Stimulated activated effector memory CD8-positive, alpha-beta T cell treated with anti-CD3 and anti-CD28 coated beads, Interleukin-12 subunit alpha, Interleukin-12 subunit beta, amount 100 ng/mL, for 72 hours (primary cell): ENCODE measurements around the gene PHTF2.
A peak's percentile ranks its signal among the peaks of the same experiment; 100 is the strongest.
"Not testable (repeated sequence)": the region's sequence is repeated elsewhere in the genome, so short reads cannot be mapped to it uniquely, and the experiment has no call there.

Experiments
- ATAC-seq: fragments of 150-1000 bp; cut with Tn5 transposase; 2 replicates; pipeline ENCODE4 v1.10.0; 2021
- DNase-seq, 2 donors: peaks; one replicate each; pipeline ENCODE4 v3.0.0; 2021 to 2022; ENCODE audit warnings: low spot score in 2 of 2
- H3K27ac Mint-ChIP-seq: one replicate; pipeline ENCODE4 v1.8.0; 2022; ENCODE audit warnings: mild to moderate bottlenecking, mixed read lengths
- H3K36me3 Mint-ChIP-seq: one replicate; pipeline ENCODE4 v1.8.0; 2022; ENCODE audit warnings: mild to moderate bottlenecking, mixed read lengths
- H3K4me1 Mint-ChIP-seq: one replicate; pipeline ENCODE4 v1.8.0; 2022; ENCODE audit warnings: mixed read lengths
- H3K4me3 Mint-ChIP-seq: one replicate; pipeline ENCODE4 v1.8.0; 2022; ENCODE audit warnings: mild to moderate bottlenecking, mixed read lengths
- H3K9me3 Mint-ChIP-seq: one replicate; pipeline ENCODE4 v1.8.0; 2022; ENCODE audit warnings: mixed read lengths

Gene PHTF2

DNA sequence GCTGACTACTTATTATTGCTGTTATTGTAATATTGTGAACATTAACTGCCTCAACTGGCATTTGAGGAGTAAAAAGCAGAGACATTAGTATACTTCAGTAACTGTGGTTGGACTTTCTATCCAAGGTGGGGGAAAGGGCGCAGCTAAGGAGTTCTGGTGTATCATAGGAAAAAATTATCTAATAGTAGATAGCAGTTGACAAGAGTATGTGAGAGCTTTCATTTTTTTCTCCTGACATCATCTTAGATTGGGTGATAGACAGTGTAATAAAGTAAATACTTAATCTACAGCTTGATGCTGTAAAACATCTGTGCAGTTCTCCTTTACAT lies 68.9 kb downstream of the PHTF2 start:
- no peak overlapping the region for H3K4me3 Mint-ChIP-seq
- no peak overlapping the region for H3K27ac Mint-ChIP-seq
- peaks cover 23% of the 10 kb centered on the region for H3K36me3 Mint-ChIP-seq
- DNase-seq (no peak), ATAC-seq (no peak)
- no peaks in the 10 kb centered on the region for H3K9me3 Mint-ChIP-seq
- peaks cover 31% of the 10 kb centered on the region for H3K4me1 Mint-ChIP-seq

DNA sequence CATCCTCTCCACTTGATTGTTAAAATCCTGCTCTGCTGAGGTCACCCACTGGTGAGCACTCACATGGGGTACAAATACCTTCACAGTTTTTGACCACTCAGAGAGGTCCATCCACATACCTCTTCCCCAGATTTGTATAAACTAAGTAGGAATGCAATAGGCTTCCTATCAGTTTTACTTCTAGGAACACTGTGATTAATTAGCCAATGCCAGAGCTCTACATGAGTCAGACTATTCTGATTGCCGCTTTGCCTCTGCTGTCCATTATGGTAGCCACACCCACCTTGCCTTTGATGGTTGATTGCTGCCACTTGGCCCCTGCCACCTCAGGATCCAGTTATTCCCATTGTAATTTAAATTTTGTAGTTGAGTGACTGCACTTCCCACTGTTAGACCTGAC lies 73.7 kb downstream of the PHTF2 start:
- not testable (repeated sequence) for DNase-seq, H3K9me3 Mint-ChIP-seq, ATAC-seq, H3K27ac Mint-ChIP-seq, H3K4me3 Mint-ChIP-seq
- H3K4me1 Mint-ChIP-seq: peaks cover 32% of the 10 kb centered on the region
- peaks cover 30% of the 10 kb centered on the region for H3K36me3 Mint-ChIP-seq

DNA sequence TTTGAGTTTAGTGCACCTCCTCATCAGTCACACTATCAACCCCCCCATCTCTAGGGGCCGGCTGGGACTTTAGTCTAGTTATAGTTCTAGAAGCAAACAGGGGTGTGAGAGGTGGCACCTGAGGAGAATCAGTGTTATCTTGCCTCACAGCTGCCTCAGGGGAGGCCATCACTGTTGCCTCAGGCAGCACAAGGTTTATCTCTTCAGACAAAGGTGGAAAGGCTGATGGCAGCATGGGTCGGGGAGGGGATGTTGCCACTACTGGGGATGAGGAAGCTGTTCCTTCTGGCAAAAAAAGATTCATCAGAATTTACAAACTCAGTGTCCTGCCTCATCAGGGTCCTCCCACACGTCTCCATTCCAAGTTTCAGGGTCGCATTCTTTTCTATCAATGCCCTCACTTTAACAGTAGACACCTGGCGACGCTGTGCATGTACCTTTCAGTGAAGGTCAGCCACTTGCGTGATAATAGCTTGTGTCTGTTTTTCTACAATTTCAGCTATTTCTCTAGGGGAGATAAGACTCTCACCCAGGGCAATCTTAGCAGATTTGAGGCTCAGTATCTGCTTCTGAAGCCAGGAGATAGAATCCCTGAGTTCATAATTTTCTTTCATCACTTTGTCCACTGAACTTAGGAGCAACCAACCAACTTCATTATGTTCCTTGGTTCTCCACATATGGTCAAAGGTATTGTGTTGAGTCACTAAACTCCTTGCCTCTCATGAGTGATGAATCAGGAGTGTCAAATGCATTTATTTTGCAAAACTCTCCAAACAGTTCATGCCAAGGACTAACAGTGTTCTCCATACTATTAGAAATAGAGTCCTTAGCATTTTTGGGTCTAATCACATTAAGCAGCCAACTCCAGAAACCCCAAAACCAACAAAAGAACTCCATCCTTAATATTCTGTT lies 75.1 kb downstream of the PHTF2 start:
- ATAC-seq, H3K27ac Mint-ChIP-seq, DNase-seq, H3K4me3 Mint-ChIP-seq, H3K9me3 Mint-ChIP-seq: not testable (repeated sequence)
- Mint-ChIP-seq H3K4me1 (peaks cover 39% of the 10 kb centered on the region), H3K36me3 (peaks cover 33% of the 10 kb centered on the region)

DNA sequence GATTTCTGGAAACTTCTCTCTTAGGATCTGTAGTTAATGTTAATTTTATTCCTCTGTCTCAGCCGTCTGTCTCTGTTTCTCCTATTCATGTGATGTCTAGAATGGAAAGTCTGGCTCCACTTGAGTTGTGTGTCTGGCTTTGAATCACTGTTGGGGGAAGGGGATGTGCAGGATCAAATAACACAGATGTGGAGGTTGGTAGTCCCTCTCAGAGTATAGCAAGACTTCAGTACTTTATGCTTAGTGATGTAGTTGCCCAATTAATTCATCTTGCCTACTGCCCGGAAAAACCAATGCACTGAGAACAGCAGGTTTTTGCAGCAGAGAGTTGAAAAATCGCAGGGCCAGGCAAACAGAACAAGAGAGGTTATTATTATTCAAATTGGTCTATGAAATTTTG lies 79.2 kb downstream of the PHTF2 start:
- ATAC-seq (no peak), DNase-seq (no peak)
- H3K27ac Mint-ChIP-seq: no peak overlapping the region
- H3K9me3 Mint-ChIP-seq: peaks cover 3% of the 10 kb centered on the region
- H3K4me3 Mint-ChIP-seq: no peak overlapping the region
- H3K36me3 Mint-ChIP-seq: peaks cover 42% of the 10 kb centered on the region
- H3K4me1 Mint-ChIP-seq: peaks cover 55% of the 10 kb centered on the region

DNA sequence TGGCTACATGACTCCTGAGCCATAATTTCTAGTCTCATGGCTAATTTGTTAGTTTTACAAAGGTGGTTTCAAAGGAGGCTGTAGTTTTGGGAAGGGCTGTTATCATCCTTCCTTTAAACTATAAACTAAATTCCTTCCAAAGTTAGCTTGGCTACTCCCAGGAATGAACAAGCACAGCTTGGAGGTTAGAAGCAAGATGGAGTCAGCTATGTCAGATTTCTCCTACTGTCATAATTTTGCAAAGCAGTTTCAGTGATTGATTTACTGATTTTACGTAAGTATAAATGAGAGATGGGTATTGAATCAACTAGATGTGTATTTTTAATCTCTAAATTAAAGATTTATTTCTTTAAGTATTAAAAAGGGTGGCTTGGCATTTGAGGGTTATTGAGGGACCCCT lies 79.9 kb downstream of the PHTF2 start:
- ATAC-seq (no peak), DNase-seq (no peak)
- Mint-ChIP-seq H3K9me3 (peaks cover 3% of the 10 kb centered on the region), H3K4me3 (no peak overlapping the region), H3K4me1 (peaks cover 48% of the 10 kb centered on the region), H3K36me3 (peaks cover 37% of the 10 kb centered on the region), H3K27ac (no peak overlapping the region)

DNA sequence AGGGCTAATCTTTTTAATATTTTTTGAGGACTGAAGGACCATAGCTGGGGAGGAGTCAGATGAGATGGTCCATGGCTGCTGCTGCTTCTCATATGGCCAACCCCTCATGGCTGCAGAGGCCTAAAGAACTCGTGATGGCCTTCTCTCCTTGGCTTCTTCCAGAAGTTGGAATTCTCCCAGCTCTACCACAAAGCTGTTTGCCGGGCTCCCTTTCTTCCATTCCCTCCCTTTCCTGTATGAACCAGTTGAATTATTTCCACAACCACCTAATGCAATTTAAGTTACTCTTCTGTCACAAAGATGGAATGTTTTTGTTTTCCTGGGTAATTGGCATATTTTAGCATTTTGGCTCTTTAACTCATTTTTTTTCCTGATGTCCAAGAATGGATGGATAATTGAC lies 80.7 kb downstream of the PHTF2 start:
- Mint-ChIP-seq H3K27ac (no peak overlapping the region), H3K4me1 (peaks cover 41% of the 10 kb centered on the region), H3K36me3 (peaks cover 35% of the 10 kb centered on the region), H3K9me3 (peaks cover 3% of the 10 kb centered on the region), H3K4me3 (no peak overlapping the region)
- no peak for ATAC-seq
- no peak for DNase-seq

DNA sequence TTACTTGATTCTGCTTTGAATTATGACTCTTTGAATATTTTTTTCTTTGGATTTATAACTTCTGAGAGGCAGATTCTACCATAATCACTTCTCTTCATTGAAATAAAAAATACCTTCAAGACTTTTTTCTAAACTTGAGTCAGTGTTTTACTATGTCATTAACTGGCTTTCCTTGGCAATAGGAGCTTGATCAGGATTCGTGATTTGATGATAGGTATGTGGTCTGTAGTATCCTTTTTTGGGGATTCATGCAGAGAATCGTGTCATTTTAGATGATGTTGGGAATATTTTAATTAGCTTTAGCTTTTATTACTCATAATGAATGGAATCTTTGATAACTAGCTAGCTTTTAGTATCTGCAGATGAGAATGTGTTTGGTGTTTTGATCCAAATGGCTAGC lies 83.3 kb downstream of the PHTF2 start:
- no peak for DNase-seq
- ATAC-seq: no peak
- H3K4me1 Mint-ChIP-seq: peaks cover 46% of the 10 kb centered on the region
- H3K9me3 Mint-ChIP-seq: peaks cover 3% of the 10 kb centered on the region
- no peak overlapping the region for H3K27ac Mint-ChIP-seq
- no peak overlapping the region for H3K4me3 Mint-ChIP-seq
- H3K36me3 Mint-ChIP-seq: peaks cover 28% of the 10 kb centered on the region

DNA sequence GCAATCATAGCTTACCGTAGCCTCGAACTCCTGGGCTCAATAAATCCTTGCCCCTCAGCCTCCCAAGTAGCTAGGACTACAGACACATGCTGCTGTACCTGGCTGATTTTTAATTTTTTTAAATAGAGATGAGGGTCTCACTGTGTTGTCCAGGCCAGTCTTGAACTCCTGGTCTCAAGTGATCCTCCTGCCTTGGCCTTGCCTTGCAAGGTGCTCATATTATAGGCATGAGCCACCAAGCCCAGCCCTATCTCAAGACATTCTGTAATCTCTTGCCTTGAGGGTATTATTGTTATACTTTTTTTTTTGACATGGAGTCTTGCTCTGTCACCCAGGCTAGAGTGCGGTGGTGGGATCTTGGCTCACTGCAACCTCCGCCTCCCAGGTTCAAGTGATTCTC lies 86.6 kb downstream of the PHTF2 start:
- Mint-ChIP-seq H3K4me1 (peaks cover 38% of the 10 kb centered on the region), H3K9me3 (peaks cover 3% of the 10 kb centered on the region), H3K27ac (no peak overlapping the region), H3K4me3 (no peak overlapping the region), H3K36me3 (peaks cover 41% of the 10 kb centered on the region)
- no peak for ATAC-seq
- DNase-seq: no peak

DNA sequence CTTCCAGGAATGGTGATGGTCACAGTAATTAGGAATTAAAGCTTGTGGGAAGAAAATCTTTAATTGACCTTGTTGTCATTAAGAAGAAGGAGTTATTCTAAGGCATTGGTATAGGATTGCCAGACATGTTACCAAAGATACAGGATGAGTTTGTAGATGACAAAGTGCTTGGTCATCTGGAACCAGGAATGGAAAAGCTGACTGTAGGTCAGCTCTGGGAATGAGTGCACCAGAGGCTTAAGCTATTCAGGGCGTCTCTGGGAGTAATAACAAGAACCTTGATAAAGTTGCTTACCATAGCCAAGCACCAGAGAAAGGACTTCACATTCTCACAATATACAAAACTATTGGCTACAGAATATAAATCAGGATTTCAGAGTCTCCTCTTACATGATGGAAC lies 89.0 kb downstream of the PHTF2 start:
- H3K36me3 Mint-ChIP-seq: peaks cover 37% of the 10 kb centered on the region
- no peaks in the 10 kb centered on the region for H3K9me3 Mint-ChIP-seq
- peak overlapping the region; percentile 81 for H3K27ac Mint-ChIP-seq
- no peak overlapping the region for H3K4me3 Mint-ChIP-seq
- DNase-seq: no peak
- H3K4me1 Mint-ChIP-seq: peaks cover 23% of the 10 kb centered on the region
- ATAC-seq: peak; percentile 96

DNA sequence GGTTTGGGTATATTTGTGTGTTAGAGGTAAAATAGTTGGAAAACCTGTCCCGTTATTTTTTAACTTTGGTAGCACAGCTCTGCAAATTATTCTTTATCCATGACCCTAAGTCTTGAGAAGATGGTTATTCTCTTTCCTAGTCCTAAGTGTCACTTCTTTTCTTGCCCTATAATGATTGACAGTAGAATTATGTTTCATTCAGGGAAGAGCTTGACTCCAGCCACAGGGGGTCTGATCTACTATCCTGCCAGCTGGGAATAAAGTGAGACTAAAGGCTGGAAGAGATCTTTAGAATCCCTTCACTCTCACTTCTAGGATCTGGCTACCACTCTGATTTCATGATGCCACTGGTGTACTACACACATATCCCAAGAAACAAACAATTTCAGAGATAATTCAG lies 90.4 kb downstream of the PHTF2 start:
- Mint-ChIP-seq H3K36me3 (peaks cover 37% of the 10 kb centered on the region), H3K27ac (no peak overlapping the region), H3K9me3 (no peaks in the 10 kb centered on the region), H3K4me3 (no peak overlapping the region), H3K4me1 (peaks cover 23% of the 10 kb centered on the region)
- ATAC-seq (no peak), DNase-seq (no peak)

DNA sequence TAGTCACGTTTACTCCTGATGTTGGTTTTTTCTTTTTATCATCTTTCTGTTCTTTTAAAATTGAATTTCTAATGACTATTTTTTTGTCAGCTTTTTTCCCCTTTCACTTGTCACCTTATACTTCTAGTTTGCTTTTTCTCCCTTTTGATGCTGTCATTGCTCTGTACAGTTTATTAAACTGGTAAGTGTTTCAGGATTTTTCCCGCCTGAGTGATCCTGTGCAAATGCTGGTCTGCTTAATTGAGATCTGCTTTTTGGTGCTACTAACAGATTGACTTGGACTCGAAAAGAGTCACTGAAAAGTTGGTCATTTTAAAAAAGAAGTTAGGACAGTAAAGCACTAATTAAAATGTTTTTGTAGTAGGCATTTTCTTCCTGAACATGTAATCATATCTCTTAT lies 95.2 kb downstream of the PHTF2 start:
- H3K9me3 Mint-ChIP-seq: no peaks in the 10 kb centered on the region
- peaks cover 21% of the 10 kb centered on the region for H3K36me3 Mint-ChIP-seq
- no peak overlapping the region for H3K27ac Mint-ChIP-seq
- no peak for ATAC-seq
- peaks cover 7% of the 10 kb centered on the region for H3K4me1 Mint-ChIP-seq
- no peak overlapping the region for H3K4me3 Mint-ChIP-seq
- no peak for DNase-seq

DNA sequence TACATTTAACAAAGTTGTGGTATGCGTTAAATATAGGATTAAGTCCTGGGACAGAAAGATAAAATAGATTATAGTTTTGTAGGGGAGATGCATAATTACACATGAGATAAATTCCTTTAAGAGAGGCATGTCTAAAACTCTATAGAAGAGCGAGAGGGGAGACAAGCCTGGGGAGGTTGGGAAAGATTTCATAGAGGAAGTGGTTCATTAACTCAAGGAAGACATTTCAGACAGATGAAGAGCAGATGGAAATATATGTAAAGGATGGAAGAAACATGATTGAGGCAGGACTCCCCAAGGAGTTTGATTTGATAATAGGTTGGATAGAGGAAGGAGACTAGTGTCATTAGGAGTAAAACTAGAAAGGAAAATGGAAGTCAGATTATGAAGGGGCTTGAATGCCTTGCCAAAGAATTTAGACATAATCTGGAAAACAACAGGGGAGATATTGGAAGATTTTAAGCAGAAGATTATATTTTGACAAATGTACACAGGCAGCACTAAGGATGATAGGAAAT lies 96.1 kb downstream of the PHTF2 start:
- DNase-seq: no peak
- Mint-ChIP-seq H3K36me3 (peaks cover 21% of the 10 kb centered on the region), H3K4me3 (no peak overlapping the region), H3K4me1 (peaks cover 5% of the 10 kb centered on the region), H3K9me3 (no peaks in the 10 kb centered on the region), H3K27ac (no peak overlapping the region)
- ATAC-seq: no peak

DNA sequence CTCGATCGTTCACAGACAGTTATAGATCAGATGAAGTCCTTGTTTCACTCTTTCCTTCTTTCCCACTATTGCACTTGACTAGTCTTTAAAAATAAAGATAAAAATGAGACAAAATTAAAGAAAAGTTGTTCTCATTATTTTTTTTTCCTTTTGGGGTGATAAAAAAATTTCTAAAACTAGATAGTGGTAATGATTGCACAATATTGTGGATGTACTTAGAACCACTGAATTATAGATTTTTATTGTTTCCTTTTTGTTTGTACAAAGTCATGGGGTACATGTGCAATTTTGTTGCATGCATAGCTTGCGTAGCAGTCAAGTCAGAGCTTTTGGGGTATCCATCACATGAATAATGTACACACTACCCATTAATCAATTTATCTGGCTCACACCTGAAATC lies 97.3 kb downstream of the PHTF2 start:
- H3K9me3 Mint-ChIP-seq: no peaks in the 10 kb centered on the region
- H3K4me3 Mint-ChIP-seq: no peak overlapping the region
- ATAC-seq (no peak), DNase-seq (no peak)
- no peak overlapping the region for H3K27ac Mint-ChIP-seq
- H3K36me3 Mint-ChIP-seq: peaks cover 28% of the 10 kb centered on the region
- H3K4me1 Mint-ChIP-seq: no peaks in the 10 kb centered on the region

DNA sequence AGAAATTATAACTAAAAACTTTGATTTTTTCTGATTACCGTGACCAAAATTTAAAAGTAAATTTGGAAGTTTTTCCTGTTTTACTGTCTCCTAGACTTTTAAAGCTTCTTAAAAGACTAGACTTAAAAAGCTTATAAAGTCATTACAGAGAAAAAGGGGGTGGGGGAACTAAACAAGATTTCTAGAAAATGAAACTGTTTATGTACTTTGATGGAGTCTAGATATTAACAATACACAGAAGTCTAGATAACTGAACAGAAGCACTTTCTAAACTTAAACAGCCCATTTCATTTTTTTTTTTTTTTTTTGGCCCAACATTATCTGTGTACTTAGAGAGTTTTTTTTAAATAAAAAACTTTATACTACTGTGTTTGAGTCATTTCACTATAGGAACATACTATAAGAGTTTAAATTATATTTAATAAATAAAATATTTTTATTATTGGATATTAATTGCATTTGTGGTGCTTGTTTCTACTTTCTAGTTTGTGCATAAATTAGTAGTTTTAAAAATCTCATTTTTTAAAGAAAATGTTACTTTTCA lies 98.5 kb downstream of the PHTF2 start:
- H3K36me3 Mint-ChIP-seq: peaks cover 34% of the 10 kb centered on the region
- H3K9me3 Mint-ChIP-seq: no peaks in the 10 kb centered on the region
- no peak overlapping the region for H3K27ac Mint-ChIP-seq
- DNase-seq (no peak), ATAC-seq (no peak)
- no peaks in the 10 kb centered on the region for H3K4me1 Mint-ChIP-seq
- H3K4me3 Mint-ChIP-seq: no peak overlapping the region

DNA sequence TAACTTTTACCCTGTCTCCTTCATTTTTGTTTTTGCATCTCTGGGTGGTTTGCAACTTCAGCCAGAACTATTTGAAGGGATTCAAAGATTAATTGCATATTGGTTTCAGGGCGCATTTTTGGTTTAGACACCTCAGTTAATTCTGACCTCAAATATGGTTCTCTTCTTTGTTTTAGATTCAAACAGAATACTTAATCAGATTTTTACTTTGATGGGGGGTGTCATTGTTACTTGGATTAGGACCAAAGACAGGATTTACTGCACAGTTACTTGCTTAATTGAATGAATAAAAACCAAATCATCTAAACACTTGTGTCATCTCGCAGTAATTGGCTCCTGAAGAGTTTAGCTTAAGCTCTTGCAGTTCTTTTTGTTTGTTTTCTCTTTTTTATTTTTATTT lies 100.9 kb downstream of the PHTF2 start:
- peaks cover 8% of the 10 kb centered on the region for H3K4me1 Mint-ChIP-seq
- H3K27ac Mint-ChIP-seq: peak overlapping the region; percentile 50
- H3K36me3 Mint-ChIP-seq: peaks cover 49% of the 10 kb centered on the region
- DNase-seq (no peak), ATAC-seq (no peak)
- H3K9me3 Mint-ChIP-seq: no peaks in the 10 kb centered on the region
- H3K4me3 Mint-ChIP-seq: no peak overlapping the region

DNA sequence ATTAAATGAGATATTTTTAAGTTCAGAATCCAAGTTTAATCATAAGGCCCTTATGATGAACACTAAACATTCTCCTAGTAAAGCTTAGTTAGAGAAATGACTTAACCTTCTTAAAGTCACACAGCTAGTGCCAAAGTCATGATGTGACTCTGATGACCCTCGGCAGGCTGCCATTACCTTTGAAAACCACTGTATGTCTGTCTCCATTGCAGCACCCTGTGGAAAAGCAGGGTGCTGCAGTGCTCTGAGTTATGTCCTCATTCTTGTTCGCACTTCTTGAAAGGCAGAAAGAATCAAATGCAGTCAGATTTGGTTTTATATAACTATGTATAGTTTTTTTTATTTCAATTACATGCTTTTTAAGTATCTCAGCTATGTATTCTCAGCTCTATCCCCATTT lies 105.0 kb downstream of the PHTF2 start:
- DNase-seq: no peak
- ATAC-seq: peak; percentile 67
- H3K9me3 Mint-ChIP-seq: no peaks in the 10 kb centered on the region

More for the DNA sequence above, 105.0 kb downstream of the PHTF2 start:
- Mint-ChIP-seq H3K36me3 (peaks cover 73% of the 10 kb centered on the region), H3K27ac (peak overlapping the region; percentile 65), H3K4me1 (peaks cover 8% of the 10 kb centered on the region), H3K4me3 (no peak overlapping the region)
